ENCODE results near the gene NEUROD2. TPM values are rescaled to one million over a fixed set of nuclear protein-coding genes. Genes with fewer than 3 reads are reported as not detected.
A peak's percentile ranks its signal among the peaks of the same experiment; 100 is the strongest.

NEUROD2 gene
- total and polyA plus RNA-seq, 10 of the 15 experiments (the other 5 are each of a cell fraction or from before 2014, with no cell fraction given), result not detected

- CTCF ChIA-PET, result no interaction called here
- peaks cover 22 to 27% of the 10 kb centered on the region in 2 experiments for H3K27me3 ChIP-seq (replicated peaks in 1 of 2; ENCODE audit: control insufficient read depth in 2 of 2, insufficient read depth in 2 of 2, low read length in 1 of 2)
- H3K9me3 ChIP-seq (replicated peaks; ENCODE audit: control insufficient read depth, insufficient read depth, low read length), result no peaks in the 10 kb centered on the region
- in situ Hi-C loops (cut with MboI), result no loop called here
- FAIRE-seq, result no peak
- H3K27ac ChIP-seq (ENCODE audit: control insufficient read depth, insufficient read depth), result no peak overlapping the region
- no TSS peak for BruUV-seq (replicated peaks)
- POLR2A ChIA-PET, result interaction anchor here (0.6 kb wide), 1 partner anchor 651 kb away, joined by 3 read pairs; no protein-coding TSS in a partner anchor
- SMC1A ChIA-PET (ENCODE audit: uncharacterized antibody, unreplicated experiment), result no interaction called here
- H3K36me3 ChIP-seq (ENCODE audit: control insufficient read depth in 2 of 2, insufficient read depth in 2 of 2, low read length in 1 of 2), result no peaks in the 10 kb centered on the region
- no peak overlapping the region for H3K4me3 ChIP-seq
- H3K9ac ChIP-seq (ENCODE audit: control insufficient read depth, insufficient read depth, low read length), result no peak overlapping the region
- no peak for DNase-seq (ENCODE audit: low read depth, low spot score)
- RAD21 ChIA-PET (ENCODE audit: unreplicated experiment), result no interaction called here
- TF ChIP-seq USF2 (IDR thresholded peaks at IDR 0.05; ENCODE audit: borderline replicate concordance, low read depth, low read length), result no peak
- no peak for TF ChIP-seq CHD4 (IDR thresholded peaks at IDR 0.05)
- TF ChIP-seq SPI1 (IDR thresholded peaks at IDR 0.05; ENCODE audit: borderline replicate concordance, insufficient read depth, low read depth, low read length), result no peak
- TF ChIP-seq POLR2AphosphoS5 (IDR thresholded peaks at IDR 0.05; ENCODE audit: low read length), result no peak
- 0 out of 2 replicates have a peak, but pooled peaks have one; percentile 71 for TF ChIP-seq EZH2 (IDR thresholded peaks at IDR 0.05; ENCODE audit: borderline replicate concordance, control insufficient read depth, low read depth, low read length)
- no peak for ATAC-seq
- 20% methylated on average over 22 of the region's 40 CpGs for WGBS (ENCODE audit: insufficient coverage, insufficient replicate concordance, low lambda C conversion rate, missing lambda C conversion rate)
- intact Hi-C loops (cut with micrococcal nuclease; ENCODE audit: unreplicated experiment), result no loop called here
- peaks cover 6% of the 10 kb centered on the region; the same call in 1 of the 2 replicates for H3K4me1 ChIP-seq (ENCODE audit: control insufficient read depth, insufficient read depth, low read length)
- no peak overlapping the region for H3K4me2 ChIP-seq (ENCODE audit: control insufficient read depth, insufficient read depth)
- H3K79me2 ChIP-seq (ENCODE audit: control insufficient read depth, insufficient read depth, low read length), result no peaks in the 10 kb centered on the region
- no peak overlapping the region for H2AFZ ChIP-seq (ENCODE audit: control insufficient read depth, low read depth, low read length)
- H4K20me1 ChIP-seq (ENCODE audit: control insufficient read depth, insufficient read depth), result no peaks in the 10 kb centered on the region
Observed at GRCh38 chr17:39607057-39607850, 466 bp downstream of the NEUROD2 start.

All from GM12878 (cell line).